Ishikawa (cell line): ENCODE measurements around the gene ELOVL7.

Experiments
- CEBPB ChIP-seq: IDR thresholded peaks from 2 replicates; pipeline ENCODE4 v1.6.1; 2012
- CREB1 ChIP-seq: IDR thresholded peaks from 2 replicates; pipeline ENCODE4 v1.6.1; 2012; ENCODE audit warnings: low read depth
- EGR1 ChIP-seq: IDR thresholded peaks from 2 replicates; pipeline ENCODE4 v1.6.1; 2012
- EP300 ChIP-seq: IDR thresholded peaks from 2 replicates; pipeline ENCODE4 v1.6.1; 2012; ENCODE audit warnings: borderline replicate concordance
- FOXM1 ChIP-seq: IDR thresholded peaks from 2 replicates; pipeline ENCODE4 v1.6.1; 2012; ENCODE audit warnings: low read depth, borderline replicate concordance
- NFIC ChIP-seq: IDR thresholded peaks from 2 replicates; pipeline ENCODE4 v1.6.1; 2012
- RAD21 ChIP-seq: IDR thresholded peaks from 2 replicates; pipeline ENCODE4 v1.6.1; 2012; ENCODE audit warnings: low read depth
- TAF1 ChIP-seq: IDR thresholded peaks from 2 replicates; pipeline ENCODE4 v1.6.1; 2012; ENCODE audit warnings: low read depth, mild to moderate bottlenecking
- TCF12 ChIP-seq: IDR thresholded peaks from 2 replicates; pipeline ENCODE4 v1.6.1; 2012; ENCODE audit warnings: low read depth
- TEAD4 ChIP-seq: IDR thresholded peaks from 2 replicates; pipeline ENCODE4 v1.6.1; 2012
- USF1 ChIP-seq: IDR thresholded peaks from 2 replicates; pipeline ENCODE4 v1.6.1; 2012
- YY1 ChIP-seq: IDR thresholded peaks from 2 replicates; pipeline ENCODE4 v1.6.1; 2012; ENCODE audit warnings: low read depth
- ZBTB7A ChIP-seq: IDR thresholded peaks from 2 replicates; pipeline ENCODE4 v1.6.1; 2012; ENCODE audit warnings: low read depth
- TF ChIP-seq, protein P1 (sequence below): IDR thresholded peaks from 2 replicates; pipeline ENCODE4 v1.6.1; 2012
- TF ChIP-seq, protein P2 (sequence below): IDR thresholded peaks from 2 replicates; pipeline ENCODE4 v1.6.1; 2012; ENCODE audit warnings: low read depth, mild to moderate bottlenecking

The ELOVL7 gene

GRCh38 chr5:60712950-60713349 lies 131.1 kb downstream of the ELOVL7 start:
- TF ChIP-seq TEAD4 (no peak), TAF1 (no peak), ZBTB7A (no peak), CEBPB (no peak), EGR1 (no peak), YY1 (no peak), RAD21 (no peak), EP300 (no peak), USF1 (no peak), NFIC (no peak), TCF12 (no peak), FOXM1 (no peak), CREB1 (no peak)
- TF ChIP-seq, protein P1, sequence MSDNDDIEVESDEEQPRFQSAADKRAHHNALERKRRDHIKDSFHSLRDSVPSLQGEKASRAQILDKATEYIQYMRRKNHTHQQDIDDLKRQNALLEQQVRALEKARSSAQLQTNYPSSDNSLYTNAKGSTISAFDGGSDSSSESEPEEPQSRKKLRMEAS, result no peak
- TF ChIP-seq, protein P2, sequence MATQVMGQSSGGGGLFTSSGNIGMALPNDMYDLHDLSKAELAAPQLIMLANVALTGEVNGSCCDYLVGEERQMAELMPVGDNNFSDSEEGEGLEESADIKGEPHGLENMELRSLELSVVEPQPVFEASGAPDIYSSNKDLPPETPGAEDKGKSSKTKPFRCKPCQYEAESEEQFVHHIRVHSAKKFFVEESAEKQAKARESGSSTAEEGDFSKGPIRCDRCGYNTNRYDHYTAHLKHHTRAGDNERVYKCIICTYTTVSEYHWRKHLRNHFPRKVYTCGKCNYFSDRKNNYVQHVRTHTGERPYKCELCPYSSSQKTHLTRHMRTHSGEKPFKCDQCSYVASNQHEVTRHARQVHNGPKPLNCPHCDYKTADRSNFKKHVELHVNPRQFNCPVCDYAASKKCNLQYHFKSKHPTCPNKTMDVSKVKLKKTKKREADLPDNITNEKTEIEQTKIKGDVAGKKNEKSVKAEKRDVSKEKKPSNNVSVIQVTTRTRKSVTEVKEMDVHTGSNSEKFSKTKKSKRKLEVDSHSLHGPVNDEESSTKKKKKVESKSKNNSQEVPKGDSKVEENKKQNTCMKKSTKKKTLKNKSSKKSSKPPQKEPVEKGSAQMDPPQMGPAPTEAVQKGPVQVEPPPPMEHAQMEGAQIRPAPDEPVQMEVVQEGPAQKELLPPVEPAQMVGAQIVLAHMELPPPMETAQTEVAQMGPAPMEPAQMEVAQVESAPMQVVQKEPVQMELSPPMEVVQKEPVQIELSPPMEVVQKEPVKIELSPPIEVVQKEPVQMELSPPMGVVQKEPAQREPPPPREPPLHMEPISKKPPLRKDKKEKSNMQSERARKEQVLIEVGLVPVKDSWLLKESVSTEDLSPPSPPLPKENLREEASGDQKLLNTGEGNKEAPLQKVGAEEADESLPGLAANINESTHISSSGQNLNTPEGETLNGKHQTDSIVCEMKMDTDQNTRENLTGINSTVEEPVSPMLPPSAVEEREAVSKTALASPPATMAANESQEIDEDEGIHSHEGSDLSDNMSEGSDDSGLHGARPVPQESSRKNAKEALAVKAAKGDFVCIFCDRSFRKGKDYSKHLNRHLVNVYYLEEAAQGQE, result no peak

- TF ChIP-seq YY1, result no peak
- no peak for TF ChIP-seq USF1
These were observed 133.7 kb downstream of the ELOVL7 start for GRCh38 chr5:60710362-60710761.

- no peak for TF ChIP-seq TAF1
- TF ChIP-seq USF1, result no peak
- no peak for TF ChIP-seq YY1
- TF ChIP-seq FOXM1, result no peak
- no peak for TF ChIP-seq ZBTB7A
- TF ChIP-seq TCF12, result no peak
- no peak for TF ChIP-seq TEAD4
- TF ChIP-seq NFIC, result no peak
These were observed 138.9 kb downstream of the ELOVL7 start for GRCh38 chr5:60705144-60705543.

DNA sequence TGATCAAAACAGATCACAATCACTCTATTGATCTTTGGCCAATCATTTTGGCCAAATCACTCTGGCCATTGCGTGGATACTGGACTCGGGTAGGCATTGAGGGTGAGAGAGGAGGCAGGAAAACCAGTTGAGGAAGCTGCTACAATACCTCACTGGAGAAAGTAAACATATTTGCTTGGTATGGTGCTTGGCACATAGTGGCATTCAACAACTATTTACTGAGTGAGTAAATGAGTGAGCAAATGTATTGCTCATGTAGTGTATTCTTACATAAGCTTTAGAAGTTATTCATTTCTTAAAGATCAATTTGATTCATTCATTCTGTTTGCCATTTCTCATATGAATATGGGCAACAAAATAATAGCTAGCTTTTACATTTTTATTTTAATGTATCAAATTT lies 140.1 kb downstream of the ELOVL7 start:
- TF ChIP-seq FOXM1, result no peak
- TF ChIP-seq YY1, result no peak
- TF ChIP-seq USF1, result no peak
- no peak for TF ChIP-seq RAD21
- no peak for TF ChIP-seq EGR1
- no peak for TF ChIP-seq TEAD4
- TF ChIP-seq CEBPB, result no peak
